Right hindlimb (tissue), 1 donor: ENCODE measurements around the gene TBC1D16.
A peak's percentile ranks its signal among the peaks of the same experiment; 100 is the strongest.

Source experiments
- DNase-seq: peaks from one replicate; pipeline ENCODE4 v3.0.0-alpha.2; 2018

The TBC1D16 gene

GRCh38 chr17:79937391-79938335, 98.0 kb downstream of the TBC1D16 start:
- DNase-seq, result peak; percentile 73

- DNase-seq, result no peak
These were observed 98.9 kb downstream of the TBC1D16 start for GRCh38 chr17:79936641-79937381.

GRCh38 chr17:79936050-79936449, 99.6 kb downstream of the TBC1D16 start:
- DNase-seq, result no peak

GRCh38 chr17:79935197-79935885, 100.3 kb downstream of the TBC1D16 start:
- no peak for DNase-seq

- no peak for DNase-seq
These were observed 101.1 kb downstream of the TBC1D16 start for GRCh38 chr17:79934653-79934970.

- no peak for DNase-seq
These were observed 101.6 kb downstream of the TBC1D16 start for GRCh38 chr17:79933863-79934652.

GRCh38 chr17:79932451-79933306, 103.0 kb downstream of the TBC1D16 start:
- no peak for DNase-seq

GRCh38 chr17:79931817-79932309, 103.8 kb downstream of the TBC1D16 start:
- no peak for DNase-seq

- DNase-seq, result no peak
These were observed 104.5 kb downstream of the TBC1D16 start for GRCh38 chr17:79930877-79931816.

- no peak for DNase-seq
These were observed 105.4 kb downstream of the TBC1D16 start for GRCh38 chr17:79930062-79930876.

- no peak for DNase-seq
These were observed 106.2 kb downstream of the TBC1D16 start for GRCh38 chr17:79929257-79930061.

GRCh38 chr17:79928502-79929256, 107.0 kb downstream of the TBC1D16 start:
- DNase-seq, result no peak

- DNase-seq, result no peak
These were observed 107.8 kb downstream of the TBC1D16 start for GRCh38 chr17:79927688-79928501.

GRCh38 chr17:79927136-79927661, 108.5 kb downstream of the TBC1D16 start:
- DNase-seq, result no peak

GRCh38 chr17:79926605-79927135, 109.0 kb downstream of the TBC1D16 start:
- no peak for DNase-seq

GRCh38 chr17:79926142-79926604, 109.5 kb downstream of the TBC1D16 start:
- no peak for DNase-seq
